NCI-H2227 treated with DMSO at 0.1 percent for 48 hours (cell line): ENCODE measurements around the gene ST3GAL4.

Experiments
- DNase-seq: peaks from one replicate; lab custom pipeline; 2025; lab: John Stamatoyannopoulos, UW

ST3GAL4 gene

DNA sequence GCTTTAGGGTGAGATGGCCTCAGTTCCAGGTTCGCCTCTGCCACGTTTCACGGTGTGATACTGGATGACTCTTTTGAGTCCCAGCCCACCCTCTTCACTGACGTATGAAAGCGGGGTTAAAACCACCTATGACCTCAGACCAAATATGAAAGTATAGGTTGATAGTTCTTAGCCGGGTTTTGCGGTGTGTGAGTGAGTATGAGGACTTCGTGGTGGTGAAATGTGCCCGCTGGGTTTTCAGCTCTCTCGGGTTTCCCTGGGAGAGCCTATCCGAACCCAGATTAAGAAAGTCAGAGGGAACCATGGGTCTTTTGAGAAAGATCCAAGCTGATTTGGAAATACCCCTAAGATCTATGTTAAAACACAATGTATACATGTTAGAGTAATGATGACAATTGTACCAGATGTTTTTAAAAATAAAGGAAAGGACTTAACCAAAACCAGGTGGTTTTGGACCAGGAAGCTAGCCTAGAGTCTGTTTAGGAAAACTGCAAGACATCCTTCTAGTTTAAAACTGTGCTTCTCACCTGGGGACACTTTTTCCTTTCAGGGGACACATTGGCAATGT lies 25.8 kb upstream of the ST3GAL4 start:
- DNase-seq = no peak

DNA sequence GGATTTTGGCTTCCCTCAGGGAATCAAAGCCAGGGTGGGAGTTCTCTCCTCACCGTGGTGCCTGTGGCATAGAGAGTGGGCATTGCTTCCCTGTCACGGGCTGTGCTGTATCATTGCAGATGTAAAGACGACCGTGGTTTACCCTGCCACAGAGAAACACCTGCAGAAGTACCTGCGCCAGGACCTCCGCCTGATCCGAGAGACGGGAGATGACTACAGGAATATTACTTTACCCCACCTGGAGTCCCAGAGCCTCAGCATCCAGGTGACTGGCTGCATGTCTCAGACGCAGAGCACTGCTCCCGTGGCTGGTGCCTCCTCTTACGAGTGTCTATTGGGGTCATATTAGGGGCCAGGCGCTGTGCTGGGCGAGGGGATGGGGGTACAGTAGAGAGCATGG lies 24.2 kb upstream of the ST3GAL4 start:
- DNase-seq = no peak

DNA sequence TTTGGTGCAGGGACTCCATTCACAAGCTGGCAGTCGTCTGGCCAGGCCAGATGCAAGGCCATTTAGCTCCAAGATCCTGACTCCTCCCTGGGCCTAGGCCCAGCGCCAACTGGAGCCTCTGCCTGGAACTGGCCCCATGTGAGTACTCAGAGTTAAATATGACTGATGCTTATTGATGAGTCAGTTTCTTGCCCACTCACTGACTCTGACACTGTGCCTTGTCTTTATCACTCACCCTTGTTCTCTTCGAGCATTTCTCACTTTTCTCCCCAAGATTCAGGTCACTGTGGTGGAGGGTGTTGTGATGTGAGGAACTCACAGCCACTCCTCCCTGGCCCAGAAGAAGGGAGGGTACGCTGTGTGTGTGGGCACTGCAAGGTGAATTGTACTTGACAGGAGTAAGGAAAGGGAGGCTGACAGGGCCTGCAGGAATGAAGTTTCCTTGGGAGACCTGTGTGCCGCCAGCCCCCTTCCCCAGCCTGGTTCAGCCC lies 23.2 kb upstream of the ST3GAL4 start:
- no peak for DNase-seq

DNA sequence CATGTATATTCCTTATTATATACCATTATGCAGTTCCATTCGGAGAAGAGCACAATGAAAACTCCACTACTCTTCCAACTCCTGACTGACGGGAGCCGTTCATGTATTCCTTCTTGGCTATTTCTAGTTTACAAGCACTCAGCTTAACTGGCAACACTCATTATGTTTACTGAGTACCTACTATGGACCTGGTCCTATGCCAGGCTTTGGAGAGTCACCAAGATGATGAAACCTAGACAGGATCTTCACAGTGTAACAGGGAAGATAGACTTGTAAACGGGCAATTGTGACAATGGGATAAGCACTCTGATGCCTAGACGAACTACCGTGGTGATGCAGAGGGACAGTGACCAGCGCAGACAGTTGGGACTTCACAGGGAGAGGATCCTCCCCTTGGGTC lies 22.3 kb upstream of the ST3GAL4 start:
- DNase-seq = no peak

DNA sequence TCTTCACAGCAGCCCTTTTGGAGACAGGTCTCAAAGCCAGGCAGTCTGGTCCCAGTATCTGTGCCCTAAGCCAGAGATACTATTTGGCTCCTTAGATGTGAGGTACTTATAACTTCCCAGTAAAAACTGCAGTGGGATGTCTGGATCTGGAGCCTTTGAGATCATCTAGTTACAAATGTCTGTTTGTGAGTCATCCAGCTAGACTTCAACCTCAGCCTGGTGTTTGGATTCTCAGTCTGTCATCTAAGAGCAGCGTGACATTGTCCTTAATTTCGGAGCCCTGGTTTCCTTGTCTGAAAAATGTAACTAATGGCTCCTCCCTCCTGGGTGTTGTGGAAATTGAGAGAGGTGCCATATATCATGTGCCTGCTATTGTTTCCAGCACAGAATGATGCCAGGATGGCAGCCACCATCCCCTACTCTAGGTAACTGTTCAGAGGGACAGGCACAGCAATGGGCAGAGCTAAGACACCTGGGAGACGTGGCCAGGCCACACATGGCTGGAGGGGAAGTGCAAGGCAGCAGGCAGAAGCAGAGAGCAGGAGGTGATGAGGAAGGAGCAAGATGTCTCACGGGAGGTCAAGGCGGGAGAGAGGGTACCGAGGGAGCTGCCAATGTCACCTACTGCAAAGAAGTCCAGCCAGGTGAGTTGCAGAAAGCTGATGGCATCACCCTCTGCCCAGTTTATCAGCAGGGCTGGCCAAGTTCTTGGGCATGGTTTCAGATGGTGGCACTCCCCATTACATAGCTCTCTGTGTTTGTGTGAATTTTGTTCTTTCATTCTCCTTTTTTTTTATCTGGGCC lies 20.6 kb upstream of the ST3GAL4 start:
- DNase-seq = no peak

DNA sequence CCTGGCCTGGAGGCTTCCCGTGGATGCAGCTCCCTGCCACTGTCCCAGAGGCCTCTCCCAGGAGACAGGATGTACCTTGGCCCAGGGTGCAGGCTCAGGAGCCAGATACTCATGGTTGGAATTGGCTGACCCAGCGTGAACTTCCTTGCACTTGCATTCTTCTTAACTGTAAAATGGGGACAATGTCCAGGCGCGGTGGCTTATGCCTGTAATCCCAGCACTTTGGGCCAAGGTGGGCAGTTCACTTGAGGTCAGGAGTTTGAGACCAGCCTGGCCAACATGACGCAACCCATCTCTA lies 20.1 kb upstream of the ST3GAL4 start:
- no peak for DNase-seq

DNA sequence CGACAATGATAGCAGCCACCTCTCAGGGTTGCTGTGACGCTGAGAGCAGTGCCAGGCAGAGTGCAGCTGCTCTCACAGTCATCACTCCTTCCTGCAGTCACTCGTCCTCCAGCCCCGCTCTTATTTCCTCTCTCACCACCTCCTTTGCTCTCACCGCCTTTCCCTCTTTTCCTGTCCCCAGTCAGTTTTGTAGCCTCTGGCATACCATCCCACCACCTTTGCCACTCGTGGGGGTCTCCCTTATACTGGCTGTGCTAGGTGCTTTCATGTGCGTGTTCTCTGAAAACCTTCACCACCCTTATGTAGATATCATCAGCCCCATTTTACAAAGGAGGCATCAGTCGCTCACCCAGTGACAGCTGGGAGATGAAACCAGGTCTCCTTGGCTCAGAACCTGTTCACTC lies 19.3 kb upstream of the ST3GAL4 start:
- no peak for DNase-seq

DNA sequence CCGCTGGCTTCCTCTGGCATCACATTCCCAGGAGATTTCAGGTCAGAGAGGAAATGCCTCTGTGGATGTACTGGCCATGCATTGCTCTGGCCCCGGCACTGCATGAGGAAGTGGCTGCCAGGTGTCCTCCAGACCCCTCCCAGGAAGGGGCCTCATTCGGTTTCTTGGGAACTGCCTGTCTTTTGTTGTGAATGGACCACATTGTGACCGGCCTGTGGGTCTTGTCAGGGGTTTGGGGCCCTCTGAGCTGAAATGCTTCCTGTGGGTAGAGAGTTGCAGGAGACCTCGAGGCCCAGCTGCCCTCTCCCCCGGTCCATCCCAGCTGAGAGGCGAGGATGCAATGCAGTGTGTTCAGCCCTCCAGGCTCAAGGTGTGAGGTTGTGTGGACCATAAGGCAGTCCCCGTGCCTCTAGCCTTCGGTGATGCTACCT lies 18.8 kb upstream of the ST3GAL4 start:
- no peak for DNase-seq

DNA sequence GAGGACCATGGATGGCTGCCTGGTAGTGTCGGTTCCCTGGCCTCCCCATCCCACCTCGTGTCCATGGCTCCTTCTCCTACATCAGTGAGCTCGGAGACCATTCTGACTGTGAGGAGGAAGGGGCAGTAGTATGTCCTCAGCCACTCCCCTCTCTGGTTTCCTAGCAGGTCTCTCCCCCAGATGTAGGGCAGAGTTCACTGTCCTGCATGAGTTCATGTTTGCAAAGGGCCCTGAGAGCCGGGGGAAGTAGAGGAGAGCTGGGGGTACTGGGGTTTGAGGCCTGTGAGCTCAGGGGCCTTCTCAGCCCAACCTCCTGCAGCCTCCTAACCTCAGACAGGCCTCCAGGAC lies 18.4 kb upstream of the ST3GAL4 start:
- no peak for DNase-seq

DNA sequence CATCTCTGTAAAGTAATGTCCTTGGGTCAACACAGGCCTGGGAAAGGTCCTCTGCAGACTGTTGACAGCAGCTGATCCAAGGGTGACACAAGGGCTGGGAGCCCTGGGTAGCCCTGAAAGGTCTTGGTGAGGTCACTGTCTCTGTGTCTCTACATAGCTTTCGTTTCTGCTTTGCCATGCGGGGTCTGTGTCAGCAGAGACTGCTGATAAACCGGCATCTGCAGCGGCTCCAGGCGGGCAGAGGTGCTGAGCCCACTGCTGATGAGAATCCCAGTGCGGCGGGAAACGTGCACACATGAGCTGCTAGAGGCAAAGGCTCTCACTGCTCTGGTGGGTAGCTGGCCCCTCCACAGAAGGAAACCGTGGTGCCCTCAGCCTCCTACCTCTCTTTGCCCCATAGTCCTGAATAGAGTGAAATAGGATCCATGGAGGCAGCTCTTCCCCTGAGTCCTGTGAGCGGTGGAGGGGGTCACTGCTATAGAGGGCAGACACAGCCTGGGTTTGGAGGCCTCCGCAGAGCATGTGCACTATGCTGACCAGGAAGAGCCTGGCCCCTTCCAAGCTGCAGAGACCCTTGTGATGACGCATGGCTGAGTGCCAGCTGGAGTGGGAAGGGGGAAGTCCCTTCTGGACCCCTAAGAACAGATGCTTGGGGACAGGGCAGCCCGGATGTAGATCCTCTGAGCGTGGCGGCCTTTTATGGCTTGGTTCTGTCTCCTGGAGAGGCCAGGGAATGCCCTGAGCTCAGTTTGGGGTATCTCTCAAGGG lies 17.8 kb upstream of the ST3GAL4 start:
- DNase-seq = no peak

DNA sequence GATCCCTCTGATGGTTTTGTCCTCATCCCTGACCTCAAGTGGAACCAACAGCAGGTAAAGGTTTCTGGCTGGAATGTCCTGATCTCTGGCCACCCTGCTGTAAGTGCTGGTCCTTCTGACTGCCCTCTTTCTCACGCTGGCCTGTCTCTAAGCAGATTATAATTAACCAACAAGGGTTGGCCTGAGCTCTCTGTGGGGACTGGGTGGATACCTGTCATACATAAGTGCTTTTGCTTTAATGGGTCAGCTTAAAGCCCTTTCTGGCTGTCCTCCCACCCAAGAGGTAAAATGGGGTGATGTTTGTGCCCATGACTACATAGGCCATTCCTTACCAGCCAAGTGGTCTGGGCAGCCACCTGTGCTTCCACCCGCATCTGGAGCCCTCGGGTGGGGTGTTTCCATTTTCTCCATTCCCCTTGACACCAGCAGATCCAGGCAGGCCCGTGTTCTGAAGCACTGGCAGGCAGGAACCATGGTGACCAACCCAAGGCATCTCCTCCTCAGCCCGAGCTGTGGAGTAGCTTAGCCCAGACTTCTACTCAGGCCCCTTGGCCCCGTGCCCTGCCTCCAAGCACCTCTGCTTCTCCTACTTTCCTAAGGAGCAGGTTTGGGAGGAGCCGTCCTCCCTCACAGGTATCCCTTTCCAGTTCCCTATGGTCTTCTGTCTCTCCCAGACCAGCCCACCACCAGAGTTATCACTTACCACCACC lies 17.0 kb upstream of the ST3GAL4 start:
- no peak for DNase-seq

DNA sequence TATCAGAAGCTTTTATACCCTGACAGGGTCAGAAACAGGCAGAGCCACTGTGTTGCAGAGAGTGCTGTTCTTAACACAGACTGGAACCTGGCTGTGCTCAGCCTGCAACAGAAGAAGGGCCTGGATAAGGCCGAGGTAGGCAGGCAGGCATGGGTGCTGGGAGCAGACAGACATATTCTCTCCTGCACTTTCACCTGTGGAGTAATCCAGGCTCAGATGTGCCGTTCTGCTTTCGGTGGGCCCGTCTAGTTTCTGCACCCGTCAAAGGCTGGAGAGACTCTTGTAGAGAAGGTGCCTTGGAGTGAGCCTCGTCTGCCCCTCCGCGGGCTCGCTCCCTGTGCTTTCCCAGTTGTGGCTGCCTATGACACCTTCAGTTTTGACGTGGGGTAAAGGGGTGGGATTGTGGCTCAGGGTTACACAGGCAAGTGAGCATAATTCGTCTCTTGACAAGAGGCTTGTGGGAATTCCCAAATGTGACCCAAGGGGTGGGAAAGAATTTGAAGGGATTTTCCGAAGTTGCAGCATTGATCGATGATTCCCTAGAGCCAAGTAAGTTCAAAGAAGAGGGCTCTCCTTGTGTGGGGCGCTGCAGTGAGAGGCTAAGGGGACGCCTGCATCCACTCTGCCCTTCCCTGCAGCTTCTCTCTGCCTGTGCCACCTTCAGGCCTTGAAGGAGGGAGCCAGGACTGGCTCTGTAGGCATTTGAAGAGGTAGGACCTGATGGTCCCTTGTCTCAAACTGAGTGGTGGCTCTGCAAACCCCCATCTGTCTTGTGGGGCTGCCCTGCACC lies 16.2 kb upstream of the ST3GAL4 start:
- no peak for DNase-seq

DNA sequence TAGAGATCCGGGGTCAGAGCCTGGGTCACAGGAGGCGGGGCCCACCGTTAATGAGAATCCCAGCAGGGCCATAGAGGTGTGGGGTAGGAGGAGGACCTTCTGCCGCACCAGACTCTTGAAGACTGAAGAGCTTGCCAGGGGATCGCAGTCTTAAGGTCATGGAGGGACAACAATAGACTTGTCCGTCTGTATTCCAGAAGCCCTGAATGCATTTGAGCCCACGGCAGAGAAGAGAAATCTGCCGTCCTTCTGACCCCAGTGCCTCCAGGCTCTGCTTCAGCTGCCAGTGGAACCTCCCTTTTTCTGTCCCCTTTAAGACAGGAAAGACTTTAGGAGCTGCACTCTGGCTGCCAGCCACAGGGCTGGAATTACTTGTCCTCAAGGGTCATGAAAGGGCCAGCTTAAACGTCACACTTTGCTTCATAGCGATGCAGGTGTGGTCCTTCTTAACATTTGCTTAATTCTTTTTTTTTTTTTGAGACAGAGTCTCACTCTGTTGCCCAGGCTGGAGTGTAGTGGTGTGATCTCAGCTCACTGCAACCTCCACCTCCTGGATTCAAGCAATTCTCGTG lies 15.5 kb upstream of the ST3GAL4 start:
- DNase-seq = no peak

DNA sequence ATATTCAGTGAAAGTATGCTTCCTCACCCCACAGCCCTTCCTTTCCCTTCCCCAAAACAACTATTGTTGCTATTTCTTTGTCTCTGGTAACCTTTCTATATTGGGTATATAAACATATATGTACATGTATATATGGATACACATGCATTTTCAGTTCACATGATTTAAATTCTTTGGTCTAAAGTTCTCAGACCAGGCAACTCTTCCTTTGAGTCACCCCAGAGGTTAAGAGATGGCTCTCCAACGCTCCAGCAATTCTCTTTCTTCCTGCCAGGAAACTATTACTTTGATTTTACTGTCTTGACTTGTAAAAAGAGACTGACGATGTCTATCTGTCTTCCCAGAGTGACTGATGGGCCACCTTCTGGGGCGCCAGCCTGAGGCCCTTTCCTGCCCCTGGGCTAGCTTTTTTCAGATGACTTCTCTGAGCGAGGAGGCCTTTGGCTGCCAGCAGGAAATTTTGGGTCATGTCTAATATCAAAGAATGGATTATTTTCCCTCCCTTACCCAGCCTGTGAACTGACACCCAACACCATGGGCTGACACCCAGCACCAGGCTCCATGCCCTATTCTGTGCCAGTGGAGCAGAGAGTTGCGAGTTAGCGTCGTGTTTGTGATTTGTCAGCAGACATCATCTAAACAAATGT lies 14.4 kb upstream of the ST3GAL4 start:
- DNase-seq = no peak

DNA sequence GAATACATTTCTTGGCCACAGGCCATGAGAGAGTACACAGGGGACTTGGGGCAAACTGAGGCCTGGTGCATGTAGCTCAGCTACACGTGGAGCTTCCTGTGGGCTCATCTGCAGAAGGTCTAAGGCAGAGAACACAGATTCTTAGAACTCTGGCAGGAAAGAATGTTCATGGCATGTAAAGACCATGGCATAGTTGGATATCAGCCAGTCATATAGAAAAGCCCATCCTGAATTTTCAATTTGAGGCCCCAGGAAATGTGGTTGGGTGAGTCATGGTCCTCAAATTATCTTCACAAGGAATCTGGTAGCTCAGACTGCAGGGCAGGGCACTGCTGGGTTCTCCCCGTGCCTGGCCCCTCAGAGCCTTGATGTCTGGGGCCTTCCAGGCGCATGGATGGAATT lies 13.7 kb upstream of the ST3GAL4 start:
- no peak for DNase-seq

DNA sequence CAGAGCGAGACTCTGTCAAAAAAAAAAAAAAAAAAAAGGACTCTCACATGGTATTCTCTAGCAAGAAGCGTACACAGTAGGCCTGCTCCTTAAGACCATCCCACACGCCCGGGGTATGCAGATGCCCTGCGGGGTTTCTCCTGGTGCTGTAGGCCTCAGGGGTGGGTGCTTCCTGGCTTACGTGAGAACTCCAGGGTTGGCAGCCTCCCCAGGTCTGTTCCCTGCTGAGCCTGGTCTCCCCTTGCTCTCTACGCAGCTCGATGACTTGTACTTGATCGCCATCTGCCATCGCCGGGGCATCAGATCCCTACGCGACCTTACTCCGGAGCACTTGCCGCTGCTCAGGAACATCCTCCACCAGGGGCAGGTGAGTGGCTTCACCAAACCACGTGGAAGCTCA lies 12.4 kb upstream of the ST3GAL4 start:
- no peak for DNase-seq

DNA sequence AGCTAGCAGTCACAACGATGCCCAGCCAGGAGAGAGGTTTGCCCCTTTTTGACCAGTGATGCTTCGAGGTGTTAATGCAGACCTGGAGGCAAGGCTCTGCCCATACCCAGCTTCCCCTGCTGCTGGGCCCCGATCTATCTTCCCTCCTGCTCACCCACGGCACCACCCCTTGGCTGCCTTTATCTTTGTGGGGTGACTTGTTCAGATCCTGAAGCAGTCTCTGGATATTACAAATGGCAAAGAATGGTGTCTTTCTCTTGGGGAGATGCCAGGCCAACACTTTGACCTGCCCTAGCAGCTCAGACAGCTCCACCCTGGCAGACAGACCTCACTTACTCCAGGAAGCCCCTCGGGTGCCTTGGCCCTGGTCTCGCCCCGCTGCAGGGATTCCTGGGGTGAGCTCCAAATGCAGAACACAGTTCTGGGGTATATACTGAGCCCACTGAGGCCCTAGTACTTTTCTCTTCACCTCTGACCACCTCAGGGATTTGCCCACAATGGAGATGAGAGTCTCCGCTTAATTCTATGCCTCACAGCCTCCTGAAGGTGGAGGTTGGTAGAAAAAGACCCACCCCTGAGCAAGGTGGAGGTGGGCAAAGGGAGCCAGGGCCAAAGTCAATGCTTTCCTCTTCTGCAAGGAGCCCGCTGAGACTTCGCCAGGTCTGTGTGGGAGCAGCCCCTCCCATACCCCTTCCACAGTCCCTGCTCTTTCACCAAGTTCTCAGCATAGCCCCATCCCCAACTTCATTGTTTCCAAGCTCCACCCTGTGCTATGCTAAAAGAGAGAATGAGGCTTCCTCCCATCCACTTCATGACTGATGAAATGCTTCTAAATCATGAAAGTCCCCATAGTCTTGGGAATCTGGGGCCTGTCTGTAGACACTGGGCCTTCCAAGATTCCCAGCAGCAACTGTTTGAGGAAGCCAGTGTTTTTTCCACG lies 11.1 kb upstream of the ST3GAL4 start:
- DNase-seq = no peak

DNA sequence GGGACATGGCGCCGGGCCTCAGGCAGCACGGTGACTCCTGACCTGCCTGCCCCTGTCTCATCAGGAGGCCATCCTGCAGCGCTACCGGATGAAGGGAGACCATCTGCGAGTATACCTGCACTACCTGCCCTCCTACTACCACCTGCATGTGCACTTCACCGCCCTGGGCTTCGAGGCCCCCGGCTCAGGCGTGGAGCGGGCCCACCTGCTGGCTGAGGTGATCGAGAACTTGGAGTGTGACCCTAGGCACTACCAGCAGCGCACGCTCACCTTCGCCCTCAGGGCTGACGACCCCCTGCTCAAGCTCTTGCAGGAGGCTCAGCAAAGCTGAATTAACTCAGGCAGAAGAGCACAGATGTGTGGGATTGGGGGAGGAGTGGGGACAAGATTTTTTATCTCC lies 10.2 kb upstream of the ST3GAL4 start:
- no peak for DNase-seq

DNA sequence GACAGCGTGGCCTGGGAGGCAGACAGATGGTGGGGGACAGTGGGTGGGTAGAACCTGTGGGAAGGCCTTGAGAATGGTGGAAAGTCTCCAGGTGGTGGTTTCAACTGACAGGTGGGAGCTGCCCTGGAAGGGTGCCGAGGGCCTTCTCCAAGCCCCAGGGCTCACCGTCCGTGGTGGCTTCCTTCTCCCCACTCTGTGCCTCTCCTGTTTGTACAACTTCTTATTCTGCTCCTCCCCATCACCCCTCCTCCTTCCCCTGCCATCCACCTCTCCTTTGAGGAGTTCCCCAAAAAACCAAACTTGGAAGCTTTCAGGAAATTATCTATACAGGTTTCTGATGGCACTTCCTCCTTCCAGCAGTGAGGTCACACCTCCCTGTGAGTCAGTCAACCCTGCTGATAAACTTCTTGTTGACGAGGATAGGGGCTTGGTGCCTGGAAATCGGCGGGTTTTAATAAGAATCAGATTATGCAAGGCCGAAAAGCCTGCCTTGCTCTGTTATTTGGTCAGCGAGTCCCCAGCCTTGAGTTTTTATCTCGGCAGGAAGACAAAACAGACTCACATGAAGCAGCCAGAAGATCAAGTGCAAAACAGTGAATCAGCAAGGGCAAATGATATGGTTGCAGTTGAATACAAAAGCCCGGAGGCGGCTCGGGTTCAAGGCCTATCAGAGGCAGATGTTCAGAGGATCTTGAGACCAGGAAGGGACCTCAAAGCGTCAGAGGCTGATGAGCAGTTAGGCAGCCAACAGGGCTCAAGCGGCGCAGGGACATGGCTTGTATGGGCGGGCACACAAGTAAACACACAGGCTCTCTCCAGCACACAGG lies 9.5 kb upstream of the ST3GAL4 start:
- peak; percentile 11 for DNase-seq
